HL-60 (cell line): ENCODE results near the gene BAD.

Experiments
- DNase-seq, 2 experiments: peaks; one replicate each; pipeline ENCODE4 v3.0.0-alpha.2; 2010 to 2020; ENCODE audit warnings: low read depth in 1 of 2, low spot score in 1 of 2
- H3K27ac ChIP-seq: fragments of 250-450 bp; sonication (Bioruptor Pico); replicated peaks from 2 replicates; pipeline ENCODE4 v1.5.1; 2020; ENCODE audit warnings: mild to moderate bottlenecking, moderate library complexity
- H3K27me3 ChIP-seq: fragments of 250-450 bp; sonication (Bioruptor Pico); 2 replicates; pipeline ENCODE4 v1.5.1; 2021; ENCODE audit warnings: mild to moderate bottlenecking, moderate library complexity; ENCODE audit not compliant: insufficient read depth, poor library complexity, severe bottlenecking
- H3K4me3 ChIP-seq: replicated peaks from 2 replicates; pipeline ENCODE4 v1.5.1; 2011; ENCODE audit warnings: mild to moderate bottlenecking, control low read depth, low read length; ENCODE audit not compliant: insufficient read depth
- CTCF ChIP-seq: IDR thresholded peaks from one replicate; pipeline ENCODE4 v1.5.1; 2011; ENCODE audit warnings: low read length, control low read depth, inconsistent platforms; ENCODE audit not compliant: insufficient read depth
- GABPA ChIP-seq: IDR thresholded peaks from 2 replicates; pipeline ENCODE4 v1.6.1; 2012; ENCODE audit warnings: low read depth
- POLR2AphosphoS5 ChIP-seq: IDR thresholded peaks from 2 replicates; pipeline ENCODE4 v1.6.1; 2012; ENCODE audit warnings: low read depth
- REST ChIP-seq: IDR thresholded peaks from 2 replicates; pipeline ENCODE4 v1.6.1; 2012; ENCODE audit warnings: low read depth; ENCODE audit not compliant: insufficient replicate concordance
- SPI1 ChIP-seq: IDR thresholded peaks from 2 replicates; pipeline ENCODE4 v1.6.1; 2012; ENCODE audit warnings: low read depth, mild to moderate bottlenecking, borderline replicate concordance

The BAD gene

GRCh38 chr11:64258356-64258755 is 26.1 kb downstream of the BAD start:
- H3K4me3 ChIP-seq, result no peak overlapping the region
- H3K27ac ChIP-seq, result no peak overlapping the region
- no peaks in the 10 kb centered on the region for H3K27me3 ChIP-seq
- DNase-seq, result no peak
- TF ChIP-seq POLR2AphosphoS5, result no peak
- no peak for TF ChIP-seq SPI1
- no peak for TF ChIP-seq REST
- TF ChIP-seq GABPA, result no peak
- no peak for TF ChIP-seq CTCF

- H3K4me3 ChIP-seq, result no peak overlapping the region
- no peak for DNase-seq
- H3K27me3 ChIP-seq, result no peaks in the 10 kb centered on the region
- H3K27ac ChIP-seq, result no peak overlapping the region
- TF ChIP-seq REST (no peak), SPI1 (no peak), GABPA (no peak), CTCF (no peak), POLR2AphosphoS5 (no peak)
Observed at GRCh38 chr11:64256300-64256699, 28.2 kb downstream of the BAD start.

- TF ChIP-seq GABPA (no peak), POLR2AphosphoS5 (no peak), SPI1 (no peak), CTCF (no peak), REST (no peak)
- Histone ChIP-seq H3K27me3 (no peaks in the 10 kb centered on the region), H3K27ac (no peak overlapping the region), H3K4me3 (no peak overlapping the region)
- no peak for DNase-seq
Observed at GRCh38 chr11:64255135-64256128, 29.0 kb downstream of the BAD start.
